CD4-positive, alpha-beta T cell treated with Interleukin-21 for 1 hour (primary cell): ENCODE results near the gene MDM2.
"Not testable (repeated sequence)": the region's sequence is repeated elsewhere in the genome, so short reads cannot be mapped to it uniquely, and the experiment has no call there.

ENCODE experiments used
- DNase-seq: peaks from one replicate; pipeline ENCODE4 v3.0.0-alpha.2; 2020

Gene MDM2

GRCh38 chr12:68828672-68829068 lies 20.7 kb downstream of the MDM2 start:
- DNase-seq, result no peak

GRCh38 chr12:68831272-68831671 lies 23.3 kb downstream of the MDM2 start:
- DNase-seq, result no peak

- no peak for DNase-seq
Measured at GRCh38 chr12:68831751-68832503, 23.9 kb downstream of the MDM2 start.

- DNase-seq, result no peak
Measured at GRCh38 chr12:68832504-68832867, 24.5 kb downstream of the MDM2 start.

GRCh38 chr12:68833508-68833907 lies 25.5 kb downstream of the MDM2 start:
- no peak for DNase-seq

- DNase-seq, result no peak
Measured at GRCh38 chr12:68835333-68835908, 27.4 kb downstream of the MDM2 start.

GRCh38 chr12:68837215-68837614 lies 29.2 kb downstream of the MDM2 start:
- DNase-seq, result no peak

- DNase-seq, result no peak
Measured at GRCh38 chr12:68838046-68838886, 30.3 kb downstream of the MDM2 start.

- DNase-seq, result no peak
Measured at GRCh38 chr12:68839183-68840147, 31.5 kb downstream of the MDM2 start.

- not testable (repeated sequence) for DNase-seq
Measured at GRCh38 chr12:68841175-68841574, 33.2 kb downstream of the MDM2 start.

GRCh38 chr12:68841717-68842116 lies 33.7 kb downstream of the MDM2 start:
- no peak for DNase-seq

GRCh38 chr12:68842123-68842522 lies 34.1 kb downstream of the MDM2 start:
- DNase-seq, result no peak

- no peak for DNase-seq
Measured at GRCh38 chr12:68842784-68843567, 35.0 kb downstream of the MDM2 start.

GRCh38 chr12:68844318-68844745 lies 36.4 kb downstream of the MDM2 start:
- no peak for DNase-seq

GRCh38 chr12:68844788-68845695 lies 37.1 kb downstream of the MDM2 start:
- DNase-seq, result no peak

- DNase-seq, result no peak
Measured at GRCh38 chr12:68846811-68847210, 38.8 kb downstream of the MDM2 start.

GRCh38 chr12:68850390-68850789 lies 42.4 kb downstream of the MDM2 start:
- DNase-seq, result no peak

GRCh38 chr12:68851592-68852306 lies 43.8 kb downstream of the MDM2 start:
- no peak for DNase-seq

GRCh38 chr12:68853396-68854077 lies 45.6 kb downstream of the MDM2 start:
- DNase-seq, result no peak
